ENCODE data around the gene FGF11.

Gene FGF11

GRCh38 chr17:7421186-7421585 lies 18.1 kb upstream of the FGF11 start:
- ChIA-PET CTCF (no interaction called here), POLR2A (ENCODE audit: low non-redundant PET) (no interaction called here)
- TF ChIP-seq CTCF (conservative IDR thresholded peaks at IDR 0.05; ENCODE audit: low read depth), result no peak
- DNase-seq (ENCODE audit: low spot score), result no peak
- H3K27ac ChIP-seq, result no peak overlapping the region

DNA sequence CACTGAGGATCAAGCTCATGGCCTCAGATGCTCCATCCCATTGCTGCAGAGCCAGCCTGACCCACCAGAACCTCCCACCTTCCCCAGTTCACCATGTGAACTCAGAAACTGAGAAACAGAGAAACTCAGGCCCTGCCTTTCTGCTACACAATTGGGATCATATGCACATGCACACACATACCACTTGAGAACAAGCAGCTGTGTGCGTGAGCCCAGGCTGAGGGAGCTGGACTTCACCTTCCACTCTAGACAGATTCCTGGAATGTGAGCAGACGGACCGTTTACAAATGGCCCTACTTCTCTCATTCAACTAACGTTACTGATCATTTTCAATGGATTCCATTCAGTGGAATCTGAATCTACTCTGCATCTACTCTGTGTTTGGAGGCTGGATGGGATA lies 15.6 kb upstream of the FGF11 start:
- TF ChIP-seq CTCF (conservative IDR thresholded peaks at IDR 0.05; ENCODE audit: low read depth), result no peak
- DNase-seq (ENCODE audit: low spot score), result no peak
- H3K27ac ChIP-seq, result no peak overlapping the region
- POLR2A ChIA-PET (ENCODE audit: low non-redundant PET), result interaction anchor here (0.6 kb wide), 1 partner anchor 16 kb away, joined by 3 read pairs; no protein-coding TSS in a partner anchor
- CTCF ChIA-PET, result interaction anchor here (0.6 to 0.8 kb wide), 2 partner anchors 11 to 623 kb away, joined by 3 to 4 read pairs; partner anchors contain the start of gene TMEM102

DNA sequence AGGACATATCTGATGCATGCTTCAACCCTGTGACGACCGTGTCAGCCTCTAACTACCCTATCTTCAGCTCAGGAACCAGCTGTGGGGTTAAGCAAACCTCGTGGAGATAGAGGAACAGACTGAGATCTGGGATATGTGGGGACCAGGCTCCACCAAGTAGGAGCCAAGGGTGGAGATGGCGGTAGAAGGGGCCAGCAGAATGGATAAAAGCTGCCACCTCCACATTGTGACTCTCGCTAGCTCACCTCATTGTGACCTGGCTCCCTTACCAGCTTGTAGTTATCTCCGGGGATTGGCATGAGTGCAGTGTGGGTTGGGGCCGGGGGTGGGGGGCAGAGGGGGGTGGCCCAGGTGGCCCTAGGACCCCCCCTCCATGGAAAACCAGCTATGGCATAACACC lies 14.0 kb upstream of the FGF11 start, which contains the start of gene SPEM2:
SPEM2 (plus strand) TSS at position 301 of the 400 bp plus-strand sequence; CDS start at position 374, 73 bp downstream.
- DNase-seq (ENCODE audit: low spot score), result no peak
- no peak for TF ChIP-seq CTCF (conservative IDR thresholded peaks at IDR 0.05; ENCODE audit: low read depth)
- ChIA-PET CTCF (interaction anchor here (0.7 to 1.0 kb wide), 2 partner anchors 69 to 81 kb away, joined by 3 read pairs; no protein-coding TSS in a partner anchor), POLR2A (ENCODE audit: low non-redundant PET) (no interaction called here)
- no peak within 1 kb of the TSS for H3K27ac ChIP-seq

GRCh38 chr17:7425756-7426155 lies 13.6 kb upstream of the FGF11 start:
- no peak for TF ChIP-seq CTCF (conservative IDR thresholded peaks at IDR 0.05; ENCODE audit: low read depth)
- no peak overlapping the region for H3K27ac ChIP-seq
- no peak for DNase-seq (ENCODE audit: low spot score)
- POLR2A ChIA-PET (ENCODE audit: low non-redundant PET), result no interaction called here
- CTCF ChIA-PET, result interaction anchor here (1.0 kb wide), 1 partner anchor 69 kb away, joined by 3 read pairs; no protein-coding TSS in a partner anchor

GRCh38 chr17:7426203-7426863 lies 13.0 kb upstream of the FGF11 start:
- POLR2A ChIA-PET (ENCODE audit: low non-redundant PET), result no interaction called here
- CTCF ChIA-PET, result no interaction called here

GRCh38 chr17:7426896-7427489 lies 12.3 kb upstream of the FGF11 start:
- no peak for DNase-seq (ENCODE audit: low spot score)
- CTCF ChIA-PET, result no interaction called here
- POLR2A ChIA-PET (ENCODE audit: low non-redundant PET), result no interaction called here
- no peak for TF ChIP-seq CTCF (conservative IDR thresholded peaks at IDR 0.05; ENCODE audit: low read depth)
- H3K27ac ChIP-seq, result no peak overlapping the region

More at GRCh38 chr17:7426203-7426863, 13.0 kb upstream of the FGF11 start:
- no peak overlapping the region for H3K27ac ChIP-seq
- TF ChIP-seq CTCF (conservative IDR thresholded peaks at IDR 0.05; ENCODE audit: low read depth), result no peak
- no peak for DNase-seq (ENCODE audit: low spot score)

Data from RWPE1 (cell line).